HEK293T (cell line): ENCODE results near the gene GRAMD4.

Experiments used
- CTCF ChIA-PET: fragments of 350-600 bp; formaldehyde crosslinking; extraction: SDS; loops from one replicate; lab custom pipeline; 2021; ENCODE audit warnings: antibody characterized with exemption, inconsistent platforms; lab: Yijun Ruan, JAX
- POLR2A ChIA-PET: fragments of 350-600 bp; formaldehyde crosslinking; extraction: SDS; loops from one replicate; lab custom pipeline; 2020; ENCODE audit warnings: antibody characterized with exemption, inconsistent platforms; lab: Yijun Ruan, JAX
- DNase-seq: peaks from one replicate; pipeline ENCODE4 v3.0.0; 2012; ENCODE audit warnings: mixed read lengths; ENCODE audit errors: extremely low spot score
- ARNT ChIP-seq: fragments of 450-650 bp; IDR thresholded peaks from 2 replicates; pipeline ENCODE4 v1.6.1; 2017; ENCODE audit warnings: mild to moderate bottlenecking
- BHLHE40 ChIP-seq: fragments of 450-650 bp; IDR thresholded peaks from 2 replicates; pipeline ENCODE4 v1.6.1; 2016; ENCODE audit warnings: mild to moderate bottlenecking, moderate library complexity, borderline replicate concordance
- CTBP1 ChIP-seq: fragments of 450-650 bp; IDR thresholded peaks from 2 replicates; pipeline ENCODE4 v1.6.1; 2016; ENCODE audit warnings: borderline replicate concordance
- ELF4 ChIP-seq: fragments of 450-650 bp; IDR thresholded peaks from 2 replicates; pipeline ENCODE4 v1.6.1; 2017; ENCODE audit warnings: antibody characterized with exemption
- FOXA1 ChIP-seq: fragments of 450-650 bp; IDR thresholded peaks from 2 replicates; pipeline ENCODE4 v1.6.1; 2016; ENCODE audit warnings: mild to moderate bottlenecking
- FOXK2 ChIP-seq: fragments of 450-650 bp; IDR thresholded peaks from 2 replicates; pipeline ENCODE4 v1.6.1; 2016; ENCODE audit warnings: mild to moderate bottlenecking
- FOXM1 ChIP-seq: fragments of 450-650 bp; IDR thresholded peaks from 2 replicates; pipeline ENCODE4 v1.6.1; 2017; ENCODE audit warnings: mild to moderate bottlenecking, borderline replicate concordance
- HDGF ChIP-seq: fragments of 450-650 bp; IDR thresholded peaks from 2 replicates; pipeline ENCODE4 v1.6.1; 2017; ENCODE audit warnings: antibody characterized with exemption, borderline replicate concordance
- L3MBTL2 ChIP-seq: fragments of 450-650 bp; conservative IDR thresholded peaks from 2 replicates; pipeline ENCODE4 v1.6.1; 2016; ENCODE audit warnings: mild to moderate bottlenecking
- LEF1 ChIP-seq: fragments of 450-650 bp; IDR thresholded peaks from 2 replicates; pipeline ENCODE4 v1.6.1; 2017; ENCODE audit warnings: mild to moderate bottlenecking, borderline replicate concordance
- NFRKB ChIP-seq: fragments of 450-650 bp; IDR thresholded peaks from 2 replicates; pipeline ENCODE4 v1.6.1; 2016; ENCODE audit warnings: mild to moderate bottlenecking, moderate library complexity
- PKNOX1 ChIP-seq: fragments of 450-650 bp; IDR thresholded peaks from 2 replicates; pipeline ENCODE4 v1.6.1; 2016
- SP1 ChIP-seq: fragments of 450-650 bp; IDR thresholded peaks from 2 replicates; pipeline ENCODE4 v1.6.1; 2017
- SUZ12 ChIP-seq: fragments of 450-650 bp; IDR thresholded peaks from 2 replicates; pipeline ENCODE4 v1.6.1; 2016; ENCODE audit warnings: mild to moderate bottlenecking
- TARDBP ChIP-seq: fragments of 450-650 bp; IDR thresholded peaks from 2 replicates; pipeline ENCODE4 v1.6.1; 2016
- ZNF384 ChIP-seq: fragments of 450-650 bp; IDR thresholded peaks from 2 replicates; pipeline ENCODE4 v1.6.1; 2016

The GRAMD4 gene

GRCh38 chr22:46612341-46612903 is 7.8 kb upstream of the GRAMD4 start:
- ChIA-PET CTCF (no interaction called here), POLR2A (no interaction called here)
- no peak for DNase-seq
- TF ChIP-seq CTBP1 = no peak
- no peak for TF ChIP-seq LEF1
- no peak for TF ChIP-seq FOXA1
- no peak for TF ChIP-seq TARDBP
- TF ChIP-seq SP1 = no peak
- TF ChIP-seq PKNOX1 = no peak
- no peak for TF ChIP-seq ELF4
- TF ChIP-seq NFRKB = no peak
- TF ChIP-seq FOXK2 = no peak
- TF ChIP-seq FOXM1 = no peak
- TF ChIP-seq SUZ12 = no peak
- TF ChIP-seq ZNF384 = no peak
- no peak for TF ChIP-seq L3MBTL2
- no peak for TF ChIP-seq BHLHE40
- TF ChIP-seq ARNT = no peak
- TF ChIP-seq HDGF = no peak

DNA sequence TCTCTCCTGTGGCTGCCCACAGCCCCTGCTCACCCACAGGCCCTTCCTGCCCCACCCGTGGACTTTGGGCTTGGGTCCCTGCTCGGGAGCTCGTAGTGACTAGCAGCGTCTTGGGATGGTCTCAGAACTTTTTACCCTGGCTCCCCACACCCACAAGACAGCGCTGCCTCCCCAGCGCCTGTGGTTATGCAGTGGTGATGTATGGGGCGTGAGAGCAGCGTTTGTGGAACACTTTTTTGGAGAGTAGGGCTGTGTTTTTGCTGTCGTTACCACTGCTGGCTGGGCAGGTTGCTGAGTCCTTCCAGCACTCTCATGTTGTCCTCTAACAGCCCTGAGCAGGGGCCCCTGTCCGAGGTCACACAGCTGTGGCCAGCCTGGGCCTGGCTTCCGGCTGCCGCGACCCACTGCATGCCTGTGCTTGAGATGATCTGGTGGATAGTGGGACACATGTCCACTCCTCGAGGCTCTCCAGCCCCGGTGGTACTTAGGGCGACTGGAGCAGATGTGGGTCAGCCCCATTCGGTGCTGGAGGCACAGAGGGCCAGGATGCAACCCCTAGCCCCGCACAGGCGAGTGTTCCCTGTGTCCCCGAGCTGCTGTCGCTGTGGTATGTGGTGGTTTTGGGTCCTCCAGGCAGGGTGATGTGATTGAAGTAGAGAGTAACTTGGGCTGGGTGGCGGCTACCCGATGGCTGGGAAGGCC is 7.1 kb upstream of the GRAMD4 start:
- ChIA-PET POLR2A (no interaction called here), CTCF (no interaction called here)
- no peak for DNase-seq
- TF ChIP-seq SP1 (no peak), BHLHE40 (no peak), CTBP1 (no peak), NFRKB (no peak), PKNOX1 (no peak), TARDBP (no peak), ARNT (no peak), FOXA1 (no peak), FOXK2 (no peak), HDGF (no peak), FOXM1 (no peak), SUZ12 (no peak), ZNF384 (no peak)

DNA sequence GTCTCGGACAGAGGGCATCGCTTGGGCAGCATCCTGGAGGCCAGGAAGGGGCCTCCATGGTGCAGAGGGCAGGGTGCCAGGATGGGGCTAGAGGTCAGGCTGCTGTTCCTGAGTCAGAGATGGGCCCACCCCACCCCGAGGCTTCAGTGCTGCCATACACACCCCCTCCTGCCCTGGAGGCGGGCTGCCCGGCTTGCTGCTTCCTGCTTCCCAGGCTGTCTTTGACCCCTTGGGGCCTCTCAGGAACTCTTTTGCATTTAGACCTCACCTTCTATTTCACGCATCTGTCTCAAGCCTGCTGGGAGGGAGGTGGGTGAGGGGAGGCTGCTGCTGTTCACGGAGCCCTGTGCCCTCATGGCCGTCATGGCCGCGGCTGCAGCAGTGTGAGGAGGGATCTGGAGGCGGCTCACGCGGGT is 6.6 kb upstream of the GRAMD4 start:
- no peak for DNase-seq
- POLR2A ChIA-PET = no interaction called here
- CTCF ChIA-PET = no interaction called here
- TF ChIP-seq ARNT (no peak), FOXM1 (no peak), TARDBP (no peak), FOXK2 (no peak), PKNOX1 (no peak), LEF1 (no peak)

DNA sequence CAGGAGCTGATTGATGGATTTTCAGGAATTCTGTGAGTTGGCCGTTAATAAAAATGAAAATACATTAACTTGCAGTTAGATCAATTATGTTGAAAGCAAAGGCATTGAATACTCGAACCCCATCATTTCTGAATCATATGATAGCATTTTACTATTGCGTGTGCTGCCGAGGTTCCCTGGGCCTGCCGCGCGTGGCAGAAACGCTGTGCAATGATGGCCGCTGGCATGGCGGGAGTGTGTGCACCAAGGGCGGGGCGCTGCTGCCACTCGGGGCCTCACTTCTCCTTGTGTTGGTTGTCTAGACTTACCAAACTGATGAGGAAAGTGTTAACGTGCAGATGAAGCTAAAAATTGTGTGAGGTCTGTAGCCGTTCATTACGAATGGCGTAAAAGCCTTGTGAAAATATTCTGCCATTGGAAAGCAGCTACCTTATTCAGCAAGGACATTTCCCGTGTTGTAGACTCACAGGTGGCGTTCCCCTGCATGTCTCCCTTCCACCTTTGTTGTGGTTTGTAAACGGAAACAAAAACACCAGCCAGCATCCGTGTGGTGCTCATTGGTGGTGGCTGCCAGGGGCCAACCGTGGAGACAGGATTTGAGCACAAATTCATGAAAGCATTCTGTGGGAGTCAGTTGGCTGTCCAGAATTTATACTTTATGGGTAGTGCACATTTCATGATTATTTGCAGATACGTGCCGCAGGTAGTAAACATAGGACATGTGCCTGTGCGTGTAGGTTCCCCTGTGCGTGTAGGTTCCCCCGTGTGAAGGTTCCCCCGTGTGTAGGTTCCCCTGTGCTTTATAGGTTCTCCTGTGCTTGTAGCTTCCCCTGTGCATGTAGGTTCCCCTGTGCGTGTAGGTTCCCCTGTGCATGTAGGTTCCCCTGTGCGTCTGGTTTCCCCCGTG is 5.9 kb upstream of the GRAMD4 start:
- ChIA-PET POLR2A (no interaction called here), CTCF (no interaction called here)
- TF ChIP-seq L3MBTL2 (no peak), CTBP1 (no peak), ZNF384 (no peak), ARNT (no peak), PKNOX1 (no peak), TARDBP (no peak), SP1 (no peak), SUZ12 (no peak), BHLHE40 (no peak), FOXA1 (no peak), LEF1 (no peak), HDGF (no peak)
- DNase-seq = no peak

DNA sequence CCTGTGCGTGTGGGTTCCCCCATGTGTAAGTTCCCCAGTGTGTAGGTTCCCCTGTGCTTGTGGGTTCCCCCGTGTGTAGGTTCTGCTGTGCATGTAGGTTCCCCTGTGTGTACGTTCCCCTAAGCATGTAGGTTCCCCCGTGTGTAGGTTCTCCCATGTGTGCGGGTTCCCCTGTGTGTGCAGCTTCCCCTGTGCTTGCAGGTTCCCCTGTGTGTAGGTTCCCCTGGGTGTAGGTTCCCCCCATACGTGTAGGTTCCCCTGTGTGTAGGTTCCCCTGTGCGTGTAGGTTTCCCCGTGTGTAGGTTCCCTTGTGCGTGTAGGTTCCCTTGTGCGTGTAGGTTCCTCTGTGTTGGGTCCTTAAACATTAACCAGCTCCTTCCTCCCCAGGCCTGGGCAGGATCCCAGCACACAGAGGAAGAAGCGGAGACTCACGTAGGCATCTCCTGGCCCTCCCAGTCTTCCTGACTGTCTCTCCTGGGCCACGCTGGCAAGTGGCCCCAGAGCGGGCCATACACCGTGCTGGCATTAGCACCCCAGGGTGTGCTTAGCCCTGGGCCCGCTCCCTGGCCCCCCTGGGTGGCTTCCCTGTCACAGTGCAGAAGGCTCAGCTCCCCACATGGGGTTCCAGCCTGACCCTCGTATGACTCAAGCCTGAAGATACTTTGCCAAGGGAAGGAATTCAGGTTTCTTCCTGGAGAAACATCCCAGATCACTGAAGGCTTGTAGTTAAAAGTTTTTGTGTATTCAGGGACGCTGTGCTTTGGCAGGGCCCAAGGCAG is 2.8 kb upstream of the GRAMD4 start:
- ChIA-PET POLR2A (no interaction called here), CTCF (no interaction called here)
- DNase-seq = no peak
- TF ChIP-seq NFRKB (no peak), SUZ12 (no peak), FOXA1 (no peak), HDGF (no peak), ELF4 (no peak), PKNOX1 (no peak), ZNF384 (no peak), L3MBTL2 (no peak), FOXK2 (no peak), LEF1 (no peak), SP1 (no peak), ARNT (no peak), TARDBP (no peak)
